Tibial artery (tissue), 4 donors: ENCODE results near the gene PLCB2.

Experiments used
- DNase-seq, 2 donors: peaks; one replicate each; pipeline ENCODE4 v3.0.0-alpha.2; 2019
- H3K27ac ChIP-seq, 2 donors: fragments of 200-600 bp; sonication (generic) in 1 of 2; 1 replicate in 1 of 2; 2 replicates in 1 of 2; pipeline ENCODE4 v1.5.1; 2018 to 2019; ENCODE audit warnings: mild to moderate bottlenecking in 1 of 2
- H3K27me3 ChIP-seq, 2 donors: fragments of 200-600 bp; sonication (generic) in 1 of 2; one replicate each; pipeline versions ENCODE4 v1.5.1 to v1.6.0; 2016 to 2019
- H3K36me3 ChIP-seq, 3 donors: fragments of 200-600 bp; sonication (generic) in 2 of 3; one replicate each; pipeline ENCODE4 v1.5.1; 2016 to 2019; ENCODE audit warnings: mild to moderate bottlenecking in 2 of 3
- H3K4me1 ChIP-seq, 4 donors: fragments of 200-600 bp; sonication (generic) in 2 of 4; 1 replicate in 3 of 4; 2 replicates in 1 of 4; pipeline ENCODE4 v1.5.1; 2016 to 2019
- H3K4me3 ChIP-seq, 2 donors: fragments of 200-600 bp; sonication (generic) in 1 of 2; 1 replicate in 1 of 2; 2 replicates in 1 of 2; pipeline ENCODE4 v1.5.1; 2018 to 2019; ENCODE audit warnings: mild to moderate bottlenecking in 2 of 2
- H3K9me3 ChIP-seq, 3 donors: fragments of 200-600 bp; sonication (generic) in 1 of 3; one replicate each; pipeline ENCODE4 v1.5.1; 2016 to 2019
- CTCF ChIP-seq, 2 experiments: fragments of 200-600 bp in 1 of 2; fragments of 450-650 bp in 1 of 2; IDR thresholded peaks; one replicate each; pipeline ENCODE4 v1.5.1; 2017 to 2019; ENCODE audit warnings: antibody characterized with exemption in 2 of 2, mild to moderate bottlenecking in 1 of 2, moderate library complexity in 1 of 2
- intact Hi-C: fragments of 100-400 bp; cut with DNase I; formaldehyde crosslinking; loops from one replicate; pipeline ENCODE4 v1.15.0; 2023; ENCODE audit warnings: low total_unique reads

PLCB2 gene

DNA sequence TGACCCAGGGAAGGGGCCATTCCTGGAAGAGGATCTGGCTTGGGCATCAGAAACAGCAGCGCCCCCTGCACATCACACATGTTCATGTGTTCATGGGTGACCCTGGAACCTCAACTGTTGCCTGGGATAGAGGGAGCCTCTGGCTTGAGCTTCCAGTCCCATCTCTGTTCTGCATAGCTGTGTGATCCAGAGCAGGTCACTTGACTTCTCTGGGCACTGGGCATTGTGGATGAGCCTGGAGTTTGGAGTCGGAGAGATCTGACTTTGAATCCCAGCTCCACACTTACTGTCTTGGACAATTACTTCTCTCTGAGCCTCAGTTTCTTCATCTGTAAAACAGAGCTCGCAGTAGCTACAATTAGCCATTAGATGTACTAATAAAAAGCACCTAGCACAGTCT lies 53.3 kb downstream of the PLCB2 start:
- intact Hi-C loops: no loop called here
- H3K27ac ChIP-seq: no peak overlapping the region
- H3K27me3 ChIP-seq: peaks cover 0 to 6% of the 10 kb centered on the region in 2 donors
- H3K36me3 ChIP-seq: peaks cover 0 to 5% (median 0%) of the 10 kb centered on the region in 3 donors
- no peak for TF ChIP-seq CTCF (IDR thresholded peaks at IDR 0.05)
- H3K4me3 ChIP-seq: no peak overlapping the region
- no peak for DNase-seq
- H3K4me1 ChIP-seq: peaks cover 0 to 32% (median 15%) of the 10 kb centered on the region in 4 donors
- no peaks in the 10 kb centered on the region for H3K9me3 ChIP-seq

GRCh38 chr15:40253167-40253790 lies 54.5 kb downstream of the PLCB2 start:
- Histone ChIP-seq H3K4me1 (peaks cover 0 to 38% (median 15%) of the 10 kb centered on the region in 4 donors), H3K27me3 (no peaks in the 10 kb centered on the region), H3K9me3 (no peaks in the 10 kb centered on the region), H3K4me3 (peak overlapping the region; percentile 48 to 63), H3K36me3 (peaks cover 0 to 5% (median 0%) of the 10 kb centered on the region in 3 donors), H3K27ac (peak overlapping the region in 1 of 2 donors; percentile 10)
- no peak for TF ChIP-seq CTCF (IDR thresholded peaks at IDR 0.05)
- DNase-seq: no peak
- intact Hi-C loops: no loop called here

DNA sequence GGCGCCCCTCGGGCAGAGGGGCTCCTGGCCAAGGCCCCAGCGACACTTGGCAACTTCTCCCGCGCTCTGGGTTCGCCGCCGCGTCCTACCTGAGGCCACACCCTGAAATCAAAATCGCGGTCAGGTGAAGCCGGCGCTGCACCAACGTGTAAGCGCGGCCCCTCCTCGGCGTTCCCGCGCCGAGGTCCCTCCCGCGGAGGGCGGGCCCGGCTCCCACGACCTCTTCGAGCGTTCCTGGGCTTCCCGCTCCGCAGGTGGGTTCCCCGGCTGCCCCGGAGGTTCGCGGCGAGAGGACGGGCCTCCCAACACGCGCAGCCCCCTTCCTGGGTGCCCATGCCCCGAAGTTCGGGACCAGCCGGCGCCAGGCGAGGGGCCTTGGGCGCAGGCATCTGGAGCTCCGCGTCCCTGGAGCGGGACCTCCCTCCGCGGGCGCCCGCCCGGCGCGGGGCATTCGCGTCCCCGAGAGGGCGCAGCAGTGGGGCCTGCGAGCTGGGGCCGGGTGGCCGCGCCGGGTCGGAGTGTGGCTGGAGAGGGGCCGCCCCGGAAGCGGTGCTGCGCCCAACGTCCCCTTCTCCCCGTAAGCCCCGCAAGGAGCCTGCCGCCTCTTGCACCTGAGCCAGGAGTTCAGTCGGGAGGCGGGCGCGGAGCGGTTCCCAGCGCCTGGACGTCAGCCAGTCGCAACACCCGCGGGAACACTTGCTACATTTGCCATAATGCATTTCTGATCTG lies 55.1 kb downstream of the PLCB2 start:
- H3K4me1 ChIP-seq: peaks cover 0 to 38% (median 15%) of the 10 kb centered on the region in 4 donors
- no peak for DNase-seq
- peak overlapping the region; percentile 48 to 63 for H3K4me3 ChIP-seq
- peak overlapping the region; percentile 10 to 20 for H3K27ac ChIP-seq
- TF ChIP-seq CTCF (IDR thresholded peaks at IDR 0.05): no peak
- no peaks in the 10 kb centered on the region for H3K27me3 ChIP-seq
- peaks cover 0 to 5% (median 0%) of the 10 kb centered on the region in 3 donors for H3K36me3 ChIP-seq
- no peaks in the 10 kb centered on the region for H3K9me3 ChIP-seq
- intact Hi-C loops: no loop called here

DNA sequence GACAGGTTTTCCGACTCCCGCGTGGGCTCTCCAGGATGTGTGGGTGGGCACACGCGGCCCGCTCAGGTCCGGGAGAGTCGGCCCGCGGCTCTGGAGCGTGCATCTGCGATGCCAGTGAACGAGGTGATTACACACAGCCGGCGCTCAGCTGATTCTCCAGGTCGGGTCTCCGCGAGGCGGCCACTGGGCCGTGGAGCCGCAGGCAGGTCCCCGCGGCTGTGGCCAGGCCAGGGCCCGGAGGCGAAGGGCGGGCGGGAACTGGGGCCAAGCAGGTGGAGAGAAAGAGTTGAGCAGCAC lies 55.6 kb downstream of the PLCB2 start:
- H3K4me1 ChIP-seq: peaks cover 0 to 38% (median 15%) of the 10 kb centered on the region in 4 donors
- H3K4me3 ChIP-seq: peak overlapping the region; percentile 48 to 63
- intact Hi-C loops: no loop called here
- no peak overlapping the region for H3K27ac ChIP-seq
- no peak for DNase-seq
- H3K27me3 ChIP-seq: no peaks in the 10 kb centered on the region
- H3K36me3 ChIP-seq: peaks cover 0 to 3% (median 0%) of the 10 kb centered on the region in 3 donors
- TF ChIP-seq CTCF (IDR thresholded peaks at IDR 0.05): no peak
- no peaks in the 10 kb centered on the region for H3K9me3 ChIP-seq

GRCh38 chr15:40251486-40252140 lies 56.1 kb downstream of the PLCB2 start:
- Histone ChIP-seq H3K27me3 (no peaks in the 10 kb centered on the region), H3K36me3 (no peaks in the 10 kb centered on the region), H3K4me1 (peaks cover 0 to 38% (median 15%) of the 10 kb centered on the region in 4 donors), H3K27ac (no peak overlapping the region), H3K4me3 (no peak overlapping the region), H3K9me3 (no peaks in the 10 kb centered on the region)
- no peak for TF ChIP-seq CTCF (IDR thresholded peaks at IDR 0.05)
- DNase-seq: no peak
- intact Hi-C loops: no loop called here
